Right lobe of liver (tissue), 6 donors: ENCODE data around the gene FAU. TPM values are rescaled to one million over a fixed set of nuclear protein-coding genes. Genes with fewer than 3 reads are reported as not detected.

Experiments used
- ATAC-seq, 4 donors: fragments of 200-7000 bp; cut with Tn5 transposase; one replicate each; pipeline ENCODE4 v1.9.1; 2020; ENCODE audit warnings: mild to moderate bottlenecking in 4 of 4, moderate library complexity in 4 of 4
- DNase-seq, 3 donors: peaks; one replicate each; pipeline ENCODE4 v3.0.0-alpha.2; 2020
- H3K27ac ChIP-seq, 3 donors: fragments of 200-600 bp; one replicate each; pipeline ENCODE4 v1.8.0; 2022
- H3K27me3 ChIP-seq, 2 donors: fragments of 200-600 bp; one replicate each; pipeline ENCODE4 v1.8.0; 2022
- H3K36me3 ChIP-seq, 4 donors: fragments of 200-600 bp; sonication (generic) in 1 of 4; one replicate each; pipeline versions ENCODE4 v1.5.1 to v1.8.0; 2017 to 2022; ENCODE audit warnings: control low read depth in 1 of 4
- H3K4me1 ChIP-seq, 4 donors: fragments of 200-600 bp; sonication (generic) in 1 of 4; one replicate each; pipeline versions ENCODE4 v1.5.1 to v1.8.0; 2017 to 2022; ENCODE audit warnings: control low read depth in 1 of 4
- H3K4me3 ChIP-seq, 3 donors: fragments of 200-600 bp; one replicate each; pipeline ENCODE4 v1.8.0; 2022
- H3K9me3 ChIP-seq, 4 donors: fragments of 200-600 bp; sonication (generic) in 1 of 4; one replicate each; pipeline versions ENCODE4 v1.5.1 to v1.8.0; 2017 to 2022; ENCODE audit warnings: control low read depth in 1 of 4
- POLR2A ChIP-seq: fragments of 450-650 bp; IDR thresholded peaks from one replicate; pipeline ENCODE4 v1.6.1; 2017; ENCODE audit warnings: antibody characterized with exemption, mild to moderate bottlenecking
- WGBS: methylation state at CpG from one replicate; pipeline ENCODE4 v1.1.6; 2018; ENCODE audit warnings: low coverage, low lambda C conversion rate; ENCODE audit not compliant: insufficient coverage; ENCODE audit errors: missing lambda C conversion rate; 5-methylcytosine and 5-hydroxymethylcytosine counted together
- intact Hi-C, 2 donors: fragments of 100-400 bp; cut with DNase I; formaldehyde crosslinking; loops; one replicate each; pipeline versions ENCODE4 v1.11.2 to v1.14.1; 2022
- total RNA-seq, 6 experiments: library from RNA; depleted of rRNA in 2 of 6; stranded (reverse); fragments of >200 nt in 2 of 6; fragmentation: NEBNext Ultra II Directional in 3 of 6; extraction: Animal tissue kit (Norgen Biotek cat#: 25700) in 3 of 6; gene quantifications; one replicate each; pipeline versions ENCODE4 v1.1.0 to v1.2.4, GENCODE V29; 2016 to 2023
- TF ChIP-seq, protein P1 (sequence below), 4 donors: fragments of 200-600 bp in 3 of 4; fragments of 450-650 bp in 1 of 4; IDR thresholded peaks; one replicate each; pipeline versions ENCODE4 v1.5.1 to v1.8.0; 2016 to 2022; ENCODE audit warnings: antibody characterized with exemption in 4 of 4, mild to moderate bottlenecking in 2 of 4
- donor health status: DM: no; HTN: yes; CAD: no.
- donor health status: DM: no; HTN: no; CAD: no.
- donor health status: DM: no; HTN: no; CAD: no.
- donor health status: DM: no; HTN: yes; CAD: no.
- donor health status: DM: no; HTN: yes; CAD: no.

The FAU gene
- total RNA-seq, 6 experiments from 2014 or later = 287 to 472 (median 343) TPM

DNA sequence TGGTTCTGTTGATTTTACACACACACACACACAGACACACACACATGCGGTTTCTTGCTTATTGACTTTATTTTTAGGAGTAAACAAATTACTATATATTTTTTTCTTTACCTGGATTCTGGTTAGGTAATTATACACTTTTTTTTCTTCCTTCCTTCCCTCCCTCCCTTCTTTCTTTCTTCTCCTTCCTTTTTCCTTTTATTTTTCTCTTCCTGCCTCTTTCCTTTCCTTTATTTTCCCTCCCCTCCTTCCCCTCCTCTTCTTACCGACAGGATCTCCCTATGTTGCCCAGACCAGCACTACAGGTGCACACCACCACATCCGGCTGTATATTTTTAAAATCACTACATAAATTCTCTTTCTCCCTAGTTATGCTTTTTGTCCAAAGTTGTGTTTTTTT lies 45.0 kb upstream of the FAU start:
- WGBS = 35% methylated on average over 3 of the region's 3 CpGs
- peak in 1 of 4 donors; percentile 3 for ATAC-seq
- Histone ChIP-seq H3K27me3 (no peaks in the 10 kb centered on the region), H3K9me3 (no peaks in the 10 kb centered on the region), H3K36me3 (no peaks in the 10 kb centered on the region), H3K27ac (peak overlapping the region in 2 of 3 donors; percentile 84 to 97), H3K4me1 (peaks cover 0 to 22% (median 6%) of the 10 kb centered on the region in 4 donors), H3K4me3 (peak overlapping the region; percentile 15 to 54 (median 40))
- intact Hi-C loops = no loop called here
- TF ChIP-seq, protein P1, sequence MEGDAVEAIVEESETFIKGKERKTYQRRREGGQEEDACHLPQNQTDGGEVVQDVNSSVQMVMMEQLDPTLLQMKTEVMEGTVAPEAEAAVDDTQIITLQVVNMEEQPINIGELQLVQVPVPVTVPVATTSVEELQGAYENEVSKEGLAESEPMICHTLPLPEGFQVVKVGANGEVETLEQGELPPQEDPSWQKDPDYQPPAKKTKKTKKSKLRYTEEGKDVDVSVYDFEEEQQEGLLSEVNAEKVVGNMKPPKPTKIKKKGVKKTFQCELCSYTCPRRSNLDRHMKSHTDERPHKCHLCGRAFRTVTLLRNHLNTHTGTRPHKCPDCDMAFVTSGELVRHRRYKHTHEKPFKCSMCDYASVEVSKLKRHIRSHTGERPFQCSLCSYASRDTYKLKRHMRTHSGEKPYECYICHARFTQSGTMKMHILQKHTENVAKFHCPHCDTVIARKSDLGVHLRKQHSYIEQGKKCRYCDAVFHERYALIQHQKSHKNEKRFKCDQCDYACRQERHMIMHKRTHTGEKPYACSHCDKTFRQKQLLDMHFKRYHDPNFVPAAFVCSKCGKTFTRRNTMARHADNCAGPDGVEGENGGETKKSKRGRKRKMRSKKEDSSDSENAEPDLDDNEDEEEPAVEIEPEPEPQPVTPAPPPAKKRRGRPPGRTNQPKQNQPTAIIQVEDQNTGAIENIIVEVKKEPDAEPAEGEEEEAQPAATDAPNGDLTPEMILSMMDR (IDR thresholded peaks at IDR 0.05) = no peak
- TF ChIP-seq POLR2A = no peak
- DNase-seq = no peak

DNA sequence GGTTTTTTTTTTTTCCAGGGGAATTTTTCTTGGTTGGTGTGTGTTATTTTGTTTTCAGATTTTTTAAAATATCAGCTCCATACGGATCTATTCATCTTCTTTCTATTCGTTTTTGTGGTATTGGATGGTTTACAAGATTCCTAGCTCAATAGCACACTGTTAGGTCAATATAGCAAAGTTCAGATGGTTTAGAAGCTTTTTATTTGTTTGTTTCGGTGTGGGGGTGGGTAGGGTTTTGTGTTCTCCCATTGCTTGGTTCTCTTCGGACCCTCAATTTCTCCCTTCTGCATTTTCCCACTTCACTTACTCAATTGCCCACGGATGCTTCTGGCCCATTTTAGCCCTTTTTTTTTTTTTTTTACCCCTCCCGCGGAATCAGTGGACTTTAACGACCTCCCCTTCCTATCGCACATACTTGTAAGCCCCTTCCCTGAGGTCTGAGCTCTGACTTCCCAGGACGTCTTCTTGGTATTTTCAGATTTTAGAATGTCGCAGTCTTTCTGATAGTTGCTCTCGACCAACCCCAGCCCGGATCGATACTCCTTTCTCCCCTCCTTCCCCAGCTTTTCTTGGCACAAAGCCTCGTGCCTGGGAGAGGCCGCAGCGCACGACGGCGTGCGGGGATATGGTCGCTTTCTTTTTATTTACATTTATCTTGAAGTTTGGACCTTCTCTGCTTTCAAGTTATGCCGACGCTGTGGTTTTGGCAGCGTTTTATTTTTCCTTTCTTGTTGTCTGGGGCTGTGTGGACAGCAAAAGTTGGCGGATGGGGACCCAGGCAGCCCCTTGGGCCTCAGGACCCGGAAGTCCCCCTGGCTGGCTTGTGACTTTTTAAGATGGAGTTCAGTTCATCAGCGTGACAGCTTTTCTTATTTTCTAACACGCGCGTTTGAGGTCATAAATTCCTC lies 43.7 kb upstream of the FAU start:
- DNase-seq (peak; percentile 43 to 81 (median 69)), ATAC-seq (peak; percentile 83 to 86 (median 84))
- Histone ChIP-seq H3K4me3 (peak overlapping the region; percentile 15 to 54 (median 40)), H3K9me3 (no peaks in the 10 kb centered on the region), H3K4me1 (peaks cover 0 to 22% (median 6%) of the 10 kb centered on the region in 4 donors), H3K27me3 (no peaks in the 10 kb centered on the region), H3K36me3 (no peaks in the 10 kb centered on the region), H3K27ac (peak overlapping the region; percentile 83 to 97 (median 84))
- TF ChIP-seq POLR2A = no peak
- TF ChIP-seq, protein P1 (IDR thresholded peaks at IDR 0.05) = no peak
- 15% methylated on average over 31 of the region's 31 CpGs for WGBS
- intact Hi-C loops = no loop called here

DNA sequence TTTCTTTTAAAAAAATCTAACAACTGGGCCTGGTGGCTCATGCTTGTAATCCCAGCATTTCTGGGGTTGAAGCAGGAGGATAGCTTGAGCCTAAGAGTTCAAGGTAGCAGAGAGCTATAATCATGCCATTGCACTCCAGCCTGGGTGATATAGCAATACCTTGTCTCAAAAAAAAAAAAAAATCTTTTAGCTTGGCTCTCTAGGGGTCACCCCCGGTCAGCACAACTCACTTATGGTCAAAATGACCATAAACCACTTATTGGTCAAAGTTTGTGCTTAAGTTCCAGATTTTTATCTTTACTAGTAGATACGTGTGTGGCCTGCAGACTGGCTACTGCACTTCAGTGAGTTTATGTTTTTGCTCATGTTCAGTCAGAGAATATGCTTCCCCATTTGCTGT lies 41.8 kb upstream of the FAU start:
- Histone ChIP-seq H3K27ac (no peak overlapping the region), H3K4me1 (peaks cover 0 to 22% (median 6%) of the 10 kb centered on the region in 4 donors), H3K36me3 (no peaks in the 10 kb centered on the region), H3K4me3 (no peak overlapping the region), H3K27me3 (no peaks in the 10 kb centered on the region), H3K9me3 (no peaks in the 10 kb centered on the region)
- no peak for TF ChIP-seq POLR2A
- TF ChIP-seq, protein P1 (IDR thresholded peaks at IDR 0.05) = no peak
- 10% methylated on average over 2 of the region's 2 CpGs for WGBS
- DNase-seq (peak in 1 of 3 donors; percentile 19), ATAC-seq (peak in 1 of 4 donors; percentile 2)
- intact Hi-C loops = no loop called here

DNA sequence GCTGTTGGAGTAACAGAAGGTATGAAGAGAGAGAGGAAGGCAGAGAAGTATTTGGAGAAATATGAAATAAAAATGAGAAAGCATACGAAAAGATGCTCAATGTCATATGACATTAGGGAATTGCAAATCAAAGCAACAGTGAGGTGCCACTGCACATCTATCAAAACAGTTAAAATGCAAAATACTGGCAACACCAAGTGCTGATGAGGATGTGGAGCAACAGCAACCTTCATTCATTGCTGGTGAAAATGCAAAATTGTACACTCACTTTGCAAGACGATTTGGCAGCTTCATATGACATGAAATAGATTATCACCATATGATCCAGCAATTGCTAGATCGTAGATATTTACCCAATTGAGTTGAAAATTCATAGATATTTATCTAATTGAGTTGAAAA lies 38.7 kb upstream of the FAU start:
- DNase-seq (no peak), ATAC-seq (no peak)
- H3K36me3 ChIP-seq = no peaks in the 10 kb centered on the region
- no peak overlapping the region for H3K27ac ChIP-seq
- H3K4me1 ChIP-seq = peaks cover 0 to 17% (median 4%) of the 10 kb centered on the region in 4 donors
- intact Hi-C loops = no loop called here
- H3K4me3 ChIP-seq = no peak overlapping the region
- 65% methylated on average over 3 of the region's 3 CpGs for WGBS
- TF ChIP-seq POLR2A = no peak
- TF ChIP-seq, protein P1 (IDR thresholded peaks at IDR 0.05) = no peak
- H3K9me3 ChIP-seq = no peaks in the 10 kb centered on the region
- no peaks in the 10 kb centered on the region for H3K27me3 ChIP-seq
